MM.1S (cell line): ENCODE results near the gene WNT2B.
A peak's percentile ranks its signal among the peaks of the same experiment; 100 is the strongest.

Source experiments
- CTCF ChIP-seq: fragments of 300-600 bp; sonication (generic); IDR thresholded peaks from 2 replicates; pipeline ENCODE4 v1.5.1; 2016; ENCODE audit warnings: antibody characterized with exemption, low read length, mixed read lengths
- EZH2 ChIP-seq: fragments of 300-600 bp; sonication (generic); optimal IDR thresholded peaks from 2 replicates; pipeline ENCODE3; 2017; ENCODE audit warnings: low read depth, mild to moderate bottlenecking, antibody characterized with exemption, low read length, mixed read lengths

GRCh38 chr1:112501810-112502641 is 6.7 kb upstream of the WNT2B start:
- TF ChIP-seq CTCF (peak; percentile 36), EZH2 (no peak)
